ENCODE results near the gene DEPP1.

The DEPP1 gene

GRCh38 chr10:44968091-44968490 is 10.5 kb downstream of the DEPP1 start:
- no peak for DNase-seq (ENCODE audit: low read depth, low spot score)

- no peak for DNase-seq (ENCODE audit: low read depth, low spot score)
Measured at GRCh38 chr10:44967616-44968015, 11.0 kb downstream of the DEPP1 start.

GRCh38 chr10:44966816-44967509 is 11.6 kb downstream of the DEPP1 start:
- DNase-seq (ENCODE audit: low read depth, low spot score), result no peak

GRCh38 chr10:44966129-44966815 is 12.3 kb downstream of the DEPP1 start:
- DNase-seq (ENCODE audit: low read depth, low spot score), result no peak

- no peak for DNase-seq (ENCODE audit: low read depth, low spot score)
Measured at GRCh38 chr10:44965651-44966097, 12.9 kb downstream of the DEPP1 start.

- no peak for DNase-seq (ENCODE audit: low read depth, low spot score)
Measured at GRCh38 chr10:44965104-44965503, 13.5 kb downstream of the DEPP1 start.

- DNase-seq (ENCODE audit: low read depth, low spot score), result peak; percentile 78
Measured at GRCh38 chr10:44963772-44964633, 14.6 kb downstream of the DEPP1 start.

- peak; percentile 59 for DNase-seq (ENCODE audit: low read depth, low spot score)
Measured at GRCh38 chr10:44962870-44963738, 15.5 kb downstream of the DEPP1 start.

- DNase-seq (ENCODE audit: low read depth, low spot score), result no peak
Measured at GRCh38 chr10:44961931-44962750, 16.5 kb downstream of the DEPP1 start.

- DNase-seq (ENCODE audit: low read depth, low spot score), result no peak
Measured at GRCh38 chr10:44961230-44961571, 17.4 kb downstream of the DEPP1 start.

GRCh38 chr10:44960482-44961229 is 18.0 kb downstream of the DEPP1 start:
- DNase-seq (ENCODE audit: low read depth, low spot score), result no peak

GRCh38 chr10:44960088-44960460 is 18.5 kb downstream of the DEPP1 start:
- DNase-seq (ENCODE audit: low read depth, low spot score), result peak; percentile 26

GRCh38 chr10:44959247-44960087 is 19.1 kb downstream of the DEPP1 start, which contains the start of gene RASSF4:
TSS of gene RASSF4 (plus strand) at chr10:44959802. CDS start at chr10:44970203, 10,401 bp downstream.
- DNase-seq (ENCODE audit: low read depth, low spot score), result peak; percentile 94

- DNase-seq (ENCODE audit: low read depth, low spot score), result no peak
Measured at GRCh38 chr10:44958898-44959246, 19.7 kb downstream of the DEPP1 start.

GRCh38 chr10:44958196-44958897 is 20.3 kb downstream of the DEPP1 start:
- DNase-seq (ENCODE audit: low read depth, low spot score), result peak; percentile 81

- DNase-seq (ENCODE audit: low read depth, low spot score), result no peak
Measured at GRCh38 chr10:44956717-44957706, 21.6 kb downstream of the DEPP1 start.

GRCh38 chr10:44956226-44956625 is 22.4 kb downstream of the DEPP1 start:
- DNase-seq (ENCODE audit: low read depth, low spot score), result no peak
